K562 (cell line): ENCODE results near the gene TRDMT1. TPM values are rescaled to one million over a fixed set of nuclear protein-coding genes. Genes with fewer than 3 reads are reported as not detected.
A peak's percentile ranks its signal among the peaks of the same experiment; 100 is the strongest.

ENCODE experiments used
- ATAC-seq: fragments of 200-7000 bp; cut with Tn5 transposase; 3 replicates; pipeline ENCODE4 v1.9.1; 2020; ENCODE audit warnings: moderate library complexity
- BruUV-seq: library from RNA; stranded (reverse); fragments of 400-500 nt; replicated peaks from 2 replicates; lab custom pipeline; 2021; lab: Mats Ljungman, UMichigan
- CTCF ChIA-PET: fragments of 300-600 bp; formaldehyde crosslinking; extraction: SDS; loops from one replicate; lab custom pipeline; 2021; ENCODE audit warnings: low intra/inter-chr PET ratio; lab: Yijun Ruan, JAX
- POLR2A ChIA-PET: fragments of 300-600, 350-650 bp; sonication (Branson Sonifier 250); formaldehyde crosslinking; extraction: SDS; loops from one replicate; lab custom pipeline; 2021; ENCODE audit warnings: antibody characterized with exemption, inconsistent platforms; lab: Yijun Ruan, JAX
- DNase-seq, 4 experiments: peaks; one replicate each; pipeline versions ENCODE4 v3.0.0 to v3.0.0-alpha.2; 2011 to 2018; ENCODE audit warnings: low spot score in 3 of 4, mixed read lengths in 3 of 4; ENCODE audit errors: extremely low read depth in 1 of 4
- FAIRE-seq: peaks from 2 replicates; lab custom pipeline; 2011; peaks lifted over from hg19 to GRCh38; lab: Jason Lieb, UNC
- H2AFZ ChIP-seq: 2 replicates; pipeline ENCODE4 v1.6.0; 2011; ENCODE audit warnings: low read depth, low read length, control low read depth, inconsistent platforms
- H3K27ac ChIP-seq: fragments of 200-600 bp; 3 replicates; pipeline ENCODE4 v1.8.0; 2011; ENCODE audit warnings: low read depth, mild to moderate bottlenecking, control low read depth, inconsistent platforms, low read length, moderate library complexity, mixed read lengths; ENCODE audit errors: extremely low read depth
- H3K27me3 ChIP-seq, 2 experiments: fragments of 300-600 bp in 1 of 2; 2 replicates in 1 of 2; 3 replicates in 1 of 2; pipeline versions ENCODE4 v1.6.0 to v1.8.0; 2011; ENCODE audit warnings: inconsistent platforms in 2 of 2, low read length in 2 of 2, mild to moderate bottlenecking in 1 of 2, mixed read lengths in 1 of 2, moderate library complexity in 1 of 2; ENCODE audit not compliant: control insufficient read depth in 2 of 2, insufficient read depth in 2 of 2
- H3K36me3 ChIP-seq: fragments of 300-600 bp; 3 replicates; pipeline ENCODE4 v1.8.0; 2011; ENCODE audit warnings: mild to moderate bottlenecking, low read length, inconsistent platforms; ENCODE audit not compliant: control insufficient read depth, insufficient read depth
- H3K4me1 ChIP-seq, 2 experiments: fragments of 200-600 bp in 1 of 2; replicated peaks in 1 of 2; 2 replicates in 1 of 2; 3 replicates in 1 of 2; pipeline versions ENCODE4 v1.5.1 to v1.8.0; 2011; ENCODE audit warnings: inconsistent platforms in 2 of 2, low read length in 2 of 2, mild to moderate bottlenecking in 1 of 2, mixed read lengths in 1 of 2, moderate library complexity in 1 of 2; ENCODE audit not compliant: control insufficient read depth in 2 of 2, insufficient read depth in 2 of 2
- H3K4me2 ChIP-seq: 2 replicates; pipeline ENCODE4 v1.6.1; 2011; ENCODE audit warnings: low read length, control low read depth, inconsistent platforms, mixed read lengths; ENCODE audit not compliant: insufficient read depth
- H3K4me3 ChIP-seq: fragments of 200-600 bp; sonication (generic), shearing (Covaris generic); 2 replicates; pipeline ENCODE4 v1.5.1; 2016; ENCODE audit warnings: control low read depth, inconsistent platforms
- H3K79me2 ChIP-seq: fragments of 200-600 bp; 3 replicates; pipeline ENCODE4 v1.8.0; 2011; ENCODE audit warnings: low read length, inconsistent platforms; ENCODE audit not compliant: control insufficient read depth, insufficient read depth
- H3K9ac ChIP-seq, 2 experiments: 2 replicates each; pipeline versions ENCODE4 v1.6.0 to v1.6.1; 2011; ENCODE audit warnings: low read depth in 2 of 2, low read length in 2 of 2, control low read depth in 1 of 2, inconsistent platforms in 1 of 2, mild to moderate bottlenecking in 1 of 2, mixed read lengths in 1 of 2; ENCODE audit not compliant: insufficient read depth in 1 of 2
- H3K9me1 ChIP-seq: one replicate; pipeline ENCODE4 v1.6.0; 2011; ENCODE audit warnings: inconsistent platforms, mild to moderate bottlenecking, low read length, moderate library complexity; ENCODE audit not compliant: control insufficient read depth, insufficient read depth
- H3K9me3 ChIP-seq: replicated peaks from 2 replicates; pipeline ENCODE4 v1.5.1; 2011; ENCODE audit warnings: low read depth, low read length, inconsistent platforms; ENCODE audit not compliant: control insufficient read depth, insufficient read depth
- H4K20me1 ChIP-seq: replicated peaks from 2 replicates; pipeline ENCODE4 v1.6.1; 2011; ENCODE audit warnings: low read length, inconsistent platforms, mixed read lengths; ENCODE audit not compliant: control insufficient read depth, insufficient read depth
- EGR1 ChIP-seq: fragments of 450-650 bp; conservative IDR thresholded peaks from 2 replicates; pipeline ENCODE4 v1.6.1; 2017; ENCODE audit warnings: mild to moderate bottlenecking
- ETV6 ChIP-seq, 3 experiments: fragments of 150-350 bp in 1 of 3; sonication (generic) in 1 of 3; formaldehyde crosslinking in 1 of 3; IDR thresholded peaks; 2 replicates each; pipeline versions ENCODE4 v1.6.1 to v1.8.0; 2014 to 2022; ENCODE audit warnings: borderline replicate concordance in 2 of 3, low read depth in 2 of 3, antibody characterized with exemption in 1 of 3, low read length in 1 of 3, mild to moderate bottlenecking in 1 of 3, missing genetic modification reagents in 1 of 3
- FOSL1 ChIP-seq: fragments of 200-800 bp; sonication (Bioruptor generic); conservative IDR thresholded peaks from 2 replicates; pipeline ENCODE4 v1.6.1; 2016; ENCODE audit warnings: missing genetic modification characterization, missing compliant biosample characterization
- HDAC6 ChIP-seq: IDR thresholded peaks from 2 replicates; pipeline ENCODE4 v1.6.1; 2012; ENCODE audit warnings: low read depth, mild to moderate bottlenecking, control low read depth, inconsistent platforms, low read length, moderate library complexity
- JUND ChIP-seq, 2 experiments: IDR thresholded peaks; 2 replicates in 1 of 2; 3 replicates in 1 of 2; pipeline ENCODE4 v1.6.1; 2011; ENCODE audit warnings: borderline replicate concordance in 2 of 2, low read depth in 2 of 2, low read length in 2 of 2, improper control_type of control experiment in 1 of 2, missing biosample characterization in 1 of 2, missing genetic modification characterization in 1 of 2, missing genetic modification reagents in 1 of 2
- NCOA6 ChIP-seq: fragments of 450-650 bp; IDR thresholded peaks from 2 replicates; pipeline ENCODE4 v1.6.1; 2017; ENCODE audit warnings: mild to moderate bottlenecking
- NR2C1 ChIP-seq, 2 experiments: fragments of 450-650 bp; IDR thresholded peaks; 2 replicates each; pipeline ENCODE4 v1.6.1; 2017; ENCODE audit warnings: mild to moderate bottlenecking in 2 of 2, antibody characterized with exemption in 1 of 2, inconsistent platforms in 1 of 2, missing compliant biosample characterization in 1 of 2, missing genetic modification characterization in 1 of 2
- NR4A1 ChIP-seq, 2 experiments: fragments of 250-450 bp in 1 of 2; fragments of 450-650 bp in 1 of 2; sonication (Bioruptor Pico) in 1 of 2; IDR thresholded peaks; 2 replicates each; pipeline versions ENCODE4 v1.4.0 to v1.6.1; 2016 to 2020; ENCODE audit warnings: mild to moderate bottlenecking in 2 of 2, missing compliant biosample characterization in 1 of 2, missing genetic modification characterization in 1 of 2, moderate library complexity in 1 of 2
- RAD21 ChIP-seq, 2 experiments: fragments of 250-450 bp in 1 of 2; fragments of 450-650 bp in 1 of 2; sonication (Bioruptor Pico) in 1 of 2; formaldehyde crosslinking in 1 of 2; IDR thresholded peaks in 1 of 2; conservative IDR thresholded peaks in 1 of 2; 2 replicates each; pipeline versions ENCODE4 v1.4.0 to v1.8.0; 2020 to 2022; ENCODE audit warnings: mild to moderate bottlenecking in 2 of 2, moderate library complexity in 1 of 2
- SMARCA4 ChIP-seq: fragments of 450-650 bp; IDR thresholded peaks from 2 replicates; pipeline ENCODE4 v1.6.1; 2016
- SNRNP70 ChIP-seq: fragments of 200-400 bp; formaldehyde crosslinking; optimal IDR thresholded peaks from 2 replicates; pipeline ENCODE3; 2017; ENCODE audit warnings: low read depth, low read length
- SOX6 ChIP-seq: fragments of 450-650 bp; IDR thresholded peaks from 2 replicates; pipeline ENCODE4 v1.6.1; 2014; ENCODE audit warnings: mild to moderate bottlenecking
- TAL1 ChIP-seq: fragments of 450-650 bp; IDR thresholded peaks from 2 replicates; pipeline ENCODE4 v1.6.1; 2016; ENCODE audit warnings: mild to moderate bottlenecking
- ZNF217 ChIP-seq: sonication (generic); formaldehyde crosslinking; IDR thresholded peaks from 2 replicates; pipeline ENCODE4 v1.8.0; 2022; ENCODE audit warnings: mild to moderate bottlenecking, missing genetic modification reagents
- ZNF507 ChIP-seq: conservative IDR thresholded peaks from 2 replicates; pipeline ENCODE4 v1.6.1; 2017; ENCODE audit warnings: missing genetic modification characterization, missing compliant biosample characterization
- ZNF77 ChIP-seq: fragments of 250-450 bp; sonication (Bioruptor Pico); IDR thresholded peaks from 2 replicates; pipeline ENCODE4 v1.5.0; 2020
- whole genome bisulfite sequencing: fragments of 100-300 bp; shearing (Covaris generic); methylation state at CpG from one replicate; pipeline ENCODE4 v1.1.6; 2016; ENCODE audit warnings: low coverage, mixed read lengths; ENCODE audit not compliant: insufficient coverage; ENCODE audit errors: missing lambda C conversion rate; 5-methylcytosine and 5-hydroxymethylcytosine counted together
- in situ Hi-C: fragments of 300-500 bp; cut with MboI; formaldehyde crosslinking; loops from 4 replicates; pipeline ENCODE4 v1.15.0; 2018; ENCODE audit warnings: inconsistent platforms, mixed read lengths
- intact Hi-C: fragments of 100-400 bp; cut with micrococcal nuclease; formaldehyde crosslinking; loops from 2 replicates; pipeline ENCODE4 v1.14.2; 2022
- polyA plus RNA-seq, 8 experiments: library from polyadenylated mRNA; depleted of rRNA in 4 of 8; stranded (reverse) in 5 of 8; unstranded in 3 of 8; fragments of >200 nt; fragmentation: Nextera tagmentation in 2 of 8; fragmentation: Illumina TruSeq in 1 of 8; extraction: Ambion mirVana in 2 of 8; extraction: Trizol in 1 of 8; gene quantifications; 2 replicates each; pipeline versions ENCODE4 v1.2.1 to v1.2.3, GENCODE V29; 2011 to 2014; ENCODE audit warnings: inconsistent platforms in 1 of 8, missing spikeins in 1 of 8
- total RNA-seq, 7 experiments: library from RNA; depleted of rRNA in 6 of 7; stranded (reverse); fragments of >200 nt in 6 of 7; fragmentation: Illumina TruSeq in 2 of 7; extraction: Trizol in 2 of 7; gene quantifications; 2 replicates each; pipeline versions ENCODE4 v1.2.1 to v1.2.3, GENCODE V29; 2011 to 2021; ENCODE audit warnings: low replicate concordance in 1 of 7

The TRDMT1 gene
- total and polyA plus RNA-seq, 9 of the 15 experiments (the other 6 are each of a cell fraction or from before 2014, with no cell fraction given) = 5.4 to 12.6 (median 9.3) TPM

- BruUV-seq = no TSS peak
- H3K9me1 ChIP-seq = no peaks in the 10 kb centered on the region
- H3K79me2 ChIP-seq = no peaks in the 10 kb centered on the region
- no peaks in the 10 kb centered on the region for H3K36me3 ChIP-seq
- in situ Hi-C loops = no loop called here
- no peak overlapping the region for H3K4me2 ChIP-seq
- H3K4me1 ChIP-seq = no peaks in the 10 kb centered on the region; a peak in 1 of 5 replicates
- peaks cover 0 to 5% of the 10 kb centered on the region in 2 experiments; a peak in 2 of 5 replicates for H3K27me3 ChIP-seq
- TF ChIP-seq ETV6 (IDR thresholded peaks at IDR 0.05; ENCODE audit: borderline replicate concordance in 1 of 2, low read depth in 2 of 2, low read length in 1 of 2) (no peak), ETV6 (CRISPR knock-in tag; IDR thresholded peaks at IDR 0.05; ENCODE audit: borderline replicate concordance) (no peak), ZNF507 (tag) (no peak)
- H3K9me3 ChIP-seq = no peaks in the 10 kb centered on the region
- no peaks in the 10 kb centered on the region for H4K20me1 ChIP-seq
- POLR2A ChIA-PET = interaction anchor here (0.9 kb wide), 1 partner anchor 157 kb away, joined by 3 read pairs; no protein-coding TSS in a partner anchor
- ATAC-seq = no peak
- H3K27ac ChIP-seq = no peak overlapping the region
- CTCF ChIA-PET = no interaction called here
- WGBS = 69% methylated on average over 5 of the region's 5 CpGs
- no peak overlapping the region for H3K9ac ChIP-seq
- H3K4me3 ChIP-seq = no peak overlapping the region
- FAIRE-seq = no peak
- no peak overlapping the region for H2AFZ ChIP-seq
- intact Hi-C loops = loop anchor here (5.0 kb wide), 1 partner anchor 89 kb away; no protein-coding TSS in a partner anchor
- DNase-seq = no peak
Measured at GRCh38 chr10:17116193-17116592, 85.3 kb downstream of the TRDMT1 start.

GRCh38 chr10:17115683-17116082 is 85.8 kb downstream of the TRDMT1 start:
- Histone ChIP-seq H3K4me3 (no peak overlapping the region), H4K20me1 (no peaks in the 10 kb centered on the region), H3K27ac (no peak overlapping the region), H3K27me3 (peaks cover 0 to 5% of the 10 kb centered on the region in 2 experiments; a peak in 2 of 5 replicates), H3K9me3 (no peaks in the 10 kb centered on the region), H2AFZ (peak overlapping the region; percentile 16; the same call in 1 of the 2 replicates), H3K36me3 (no peaks in the 10 kb centered on the region), H3K4me2 (no peak overlapping the region), H3K4me1 (no peaks in the 10 kb centered on the region; a peak in 1 of 5 replicates), H3K79me2 (no peaks in the 10 kb centered on the region), H3K9ac (no peak overlapping the region), H3K9me1 (no peaks in the 10 kb centered on the region)
- ChIA-PET CTCF (no interaction called here), POLR2A (no interaction called here)
- intact Hi-C loops (loop anchor here (5.0 kb wide), 1 partner anchor 88 kb away; no protein-coding TSS in a partner anchor), in situ Hi-C loops (no loop called here)
- DNase-seq (peak in 1 of 4 experiments; percentile 43), FAIRE-seq (peak; percentile 11), ATAC-seq (peak; percentile 53; the same call in 1 of the 3 replicates)
- no TSS peak for BruUV-seq
- WGBS = 9% methylated on average over 5 of the region's 5 CpGs
- TF ChIP-seq SNRNP70 (no peak), TAL1 (peak; percentile 76), NR4A1 (CRISPR knock-in tag; IDR thresholded peaks at IDR 0.05) (no peak), NR4A1 (tag; IDR thresholded peaks at IDR 0.05) (no peak), NCOA6 (no peak), NR2C1 (IDR thresholded peaks at IDR 0.05) (no peak), NR2C1 (tag; IDR thresholded peaks at IDR 0.05) (0 out of 2 replicates have a peak, but pooled peaks have one; percentile 32), SOX6 (peak; percentile 18; the same call in 1 of the 2 replicates), EGR1 (no peak), ZNF217 (CRISPR knock-in tag) (no peak), JUND (IDR thresholded peaks at IDR 0.05; ENCODE audit: borderline replicate concordance, low read depth, low read length) (peak; percentile 13; the same call in 1 of the 2 replicates), JUND (tag; IDR thresholded peaks at IDR 0.05; ENCODE audit: borderline replicate concordance, low read depth, low read length) (no peak), HDAC6 (no peak), ZNF77 (CRISPR knock-in tag) (no peak), SMARCA4 (peak; percentile 32; the same call in 1 of the 2 replicates), FOSL1 (0 out of 2 replicates have a peak, but pooled peaks have one; percentile 27), RAD21 (CRISPR knock-in tag; conservative IDR thresholded peaks at IDR 0.05 in 1 of 2, IDR thresholded peaks at IDR 0.05 in 1 of 2) (peak in 1 of 2 experiments; percentile 16; a peak in 1 of 4 replicates), ZNF507 (tag) (no peak)
